OCI-LY7 (cell line): Measurements from ENCODE around the gene MIA. TPM values are rescaled to one million over a fixed set of nuclear protein-coding genes. Genes with fewer than 3 reads are reported as not detected.

ENCODE experiments used
- BruUV-seq: library from RNA; stranded (reverse); fragments of 400-500 nt; replicated peaks from 2 replicates; lab custom pipeline; 2021; lab: Mats Ljungman, UMichigan
- CTCF ChIA-PET: fragments of 300-600 bp; sonication (Branson Sonifier 250); formaldehyde crosslinking; loops from one replicate; lab custom pipeline; 2022; ENCODE audit warnings: antibody characterized with exemption; ENCODE audit not compliant: unreplicated experiment; lab: Charles Lee
- POLR2A ChIA-PET: fragments of 300-600 bp; sonication (Branson Sonifier 250); formaldehyde crosslinking; loops from one replicate; lab custom pipeline; 2022; ENCODE audit warnings: antibody characterized with exemption; lab: Charles Lee
- DNase-seq: peaks from one replicate; pipeline ENCODE4 v3.0.0-alpha.2; 2015; ENCODE audit warnings: low spot score
- H2AFZ ChIP-seq: fragments of 200-600 bp; sonication (generic), shearing (Covaris generic); 2 replicates; pipeline ENCODE4 v1.6.1; 2014; ENCODE audit warnings: mild to moderate bottlenecking, antibody characterized with exemption, low read length, moderate library complexity
- H3K27ac ChIP-seq: fragments of 200-600 bp; sonication (generic); 2 replicates; pipeline ENCODE4 v1.5.1; 2014; ENCODE audit warnings: mixed run types, low read depth, mild to moderate bottlenecking, moderate library complexity, low read length, inconsistent platforms; ENCODE audit not compliant: poor library complexity, severe bottlenecking
- H3K36me3 ChIP-seq: fragments of 200-600 bp; sonication (generic); 2 replicates; pipeline ENCODE4 v1.6.1; 2014; ENCODE audit warnings: mild to moderate bottlenecking, antibody characterized with exemption, low read length, moderate library complexity, mixed read lengths; ENCODE audit not compliant: insufficient read depth
- H3K4me1 ChIP-seq: fragments of 200-600 bp; sonication (generic); 2 replicates; pipeline ENCODE4 v1.5.1; 2014; ENCODE audit warnings: mild to moderate bottlenecking, low read length; ENCODE audit not compliant: insufficient read depth, poor library complexity, severe bottlenecking
- H3K4me2 ChIP-seq: fragments of 200-600 bp; sonication (generic); 2 replicates; pipeline ENCODE4 v1.6.1; 2014; ENCODE audit warnings: mild to moderate bottlenecking, low read length
- H3K4me3 ChIP-seq: fragments of 200-600 bp; sonication (generic); 2 replicates; pipeline ENCODE4 v1.5.1; 2014; ENCODE audit warnings: mild to moderate bottlenecking, low read depth, low read length; ENCODE audit not compliant: poor library complexity, severe bottlenecking
- H3K79me2 ChIP-seq: fragments of 200-600 bp; sonication (generic); 2 replicates; pipeline ENCODE4 v1.6.1; 2016; ENCODE audit warnings: low read depth, mild to moderate bottlenecking, low read length, moderate library complexity, mixed read lengths; ENCODE audit not compliant: insufficient read depth
- H3K9me2 ChIP-seq: fragments of 200-600 bp; sonication (generic); 2 replicates; pipeline ENCODE4 v1.6.1; 2016; ENCODE audit warnings: mild to moderate bottlenecking, low read length, mixed read lengths; ENCODE audit not compliant: insufficient read depth
- H3K9me3 ChIP-seq: fragments of 200-600 bp; sonication (generic); 2 replicates; pipeline ENCODE4 v1.6.1; 2014; ENCODE audit warnings: mild to moderate bottlenecking, mixed run types, low read length, mixed read lengths
- H4K20me1 ChIP-seq: fragments of 200-600 bp; sonication (generic); 2 replicates; pipeline ENCODE4 v1.6.1; 2014; ENCODE audit warnings: mild to moderate bottlenecking, antibody characterized with exemption, low read length, moderate library complexity, mixed read lengths; ENCODE audit not compliant: insufficient read depth
- CTCF ChIP-seq: fragments of 200-600 bp; sonication (generic); conservative IDR thresholded peaks from 2 replicates; pipeline ENCODE4 v1.5.1; 2014; ENCODE audit warnings: mild to moderate bottlenecking, antibody characterized with exemption, low read length, moderate library complexity, mixed read lengths
- EZH2phosphoT487 ChIP-seq: fragments of 200-600 bp; sonication (generic); IDR thresholded peaks from 2 replicates; pipeline ENCODE4 v1.6.1; 2018; ENCODE audit warnings: low read depth, borderline replicate concordance, mild to moderate bottlenecking, mixed run types, antibody characterized with exemption, low read length, moderate library complexity, mixed read lengths
- intact Hi-C: fragments of 100-400 bp; cut with micrococcal nuclease; formaldehyde crosslinking; loops from one replicate; pipeline ENCODE4 v1.10.0; 2022; ENCODE audit not compliant: unreplicated experiment
- total RNA-seq, 2 experiments: library from RNA; depleted of rRNA in 1 of 2; stranded (reverse); fragments of >200 nt in 1 of 2; shearing (Covaris generic) in 1 of 2; gene quantifications; 2 replicates each; pipeline ENCODE4 v1.2.3, GENCODE V29; 2014 to 2022

MIA gene
- total RNA-seq, 2 experiments from 2014 or later, result not detected

DNA sequence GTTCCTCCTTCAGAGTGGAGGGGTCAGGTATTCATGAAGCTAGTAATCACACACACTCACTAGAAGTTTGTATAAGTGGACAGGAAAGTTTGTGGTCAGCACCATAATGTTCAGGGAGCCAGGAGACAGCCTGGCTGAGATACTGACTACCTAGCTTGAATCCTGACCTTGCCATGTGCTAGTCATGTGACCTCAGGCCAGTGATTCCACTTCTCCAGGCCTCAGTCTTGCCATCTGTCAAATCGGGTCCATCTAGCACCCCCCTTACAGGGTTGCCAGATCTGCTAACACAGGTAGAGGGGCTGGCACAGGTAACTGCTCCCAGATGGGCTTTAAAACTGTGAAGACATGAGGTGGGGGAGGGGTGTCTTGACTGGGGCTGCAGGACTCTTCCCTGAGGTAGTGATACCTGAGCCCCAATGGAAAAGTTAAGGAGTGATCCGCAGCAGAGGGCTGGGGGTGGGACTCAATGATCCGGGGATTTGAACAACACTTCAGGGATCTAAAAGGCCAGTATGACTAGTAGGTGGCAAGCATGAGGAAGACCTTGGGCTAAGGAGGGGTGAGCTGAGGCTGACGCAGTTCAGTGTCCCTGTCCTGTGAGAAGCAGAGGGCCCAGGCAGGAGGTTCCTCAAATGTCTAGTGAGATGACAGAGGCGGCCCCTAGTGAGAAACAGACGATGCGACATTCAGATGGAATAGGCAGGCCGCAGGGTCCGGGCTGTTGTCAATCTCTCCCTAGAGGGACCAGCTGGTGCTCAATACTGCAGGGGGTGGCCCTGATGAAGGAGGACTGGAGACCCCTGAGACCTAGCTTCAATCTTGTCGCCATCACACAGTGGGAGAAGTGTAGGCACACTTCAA lies 33.6 kb upstream of the MIA start:
- ChIA-PET CTCF (no interaction called here), POLR2A (interaction anchor here (1.2 kb wide), 1 partner anchor 9 kb away, joined by 4 read pairs; the partner anchor contains the start of genes ACTMAP and SNRPA)
- no peak overlapping the region for H3K27ac ChIP-seq
- no peaks in the 10 kb centered on the region for H3K4me1 ChIP-seq
- H3K9me3 ChIP-seq, result no peaks in the 10 kb centered on the region
- peaks cover 14% of the 10 kb centered on the region; the same call in 1 of the 2 replicates for H3K36me3 ChIP-seq
- no TSS peak for BruUV-seq
- no peaks in the 10 kb centered on the region for H3K9me2 ChIP-seq
- H3K79me2 ChIP-seq, result no peaks in the 10 kb centered on the region
- intact Hi-C loops, result no loop called here
- no peak overlapping the region for H3K4me3 ChIP-seq
- DNase-seq, result no peak
- no peak overlapping the region for H3K4me2 ChIP-seq
- H4K20me1 ChIP-seq, result no peaks in the 10 kb centered on the region
- TF ChIP-seq CTCF (0 out of 2 replicates have a peak, but pooled peaks have one; percentile 19), EZH2phosphoT487 (no peak)
- H2AFZ ChIP-seq, result no peak overlapping the region

GRCh38 chr19:40742477-40742876 lies 32.8 kb upstream of the MIA start:
- POLR2A ChIA-PET, result no interaction called here

More at GRCh38 chr19:40742477-40742876, 32.8 kb upstream of the MIA start:
- H3K27ac ChIP-seq, result no peak overlapping the region
- no peak overlapping the region for H3K4me2 ChIP-seq
- no peaks in the 10 kb centered on the region for H4K20me1 ChIP-seq
- peaks cover 10% of the 10 kb centered on the region; the same call in 1 of the 2 replicates for H3K36me3 ChIP-seq
- DNase-seq, result no peak
- TF ChIP-seq EZH2phosphoT487 (no peak), CTCF (no peak)
- H3K4me3 ChIP-seq, result no peak overlapping the region
- CTCF ChIA-PET, result no interaction called here
- no TSS peak for BruUV-seq
- H3K9me2 ChIP-seq, result no peaks in the 10 kb centered on the region
- intact Hi-C loops, result no loop called here
- H2AFZ ChIP-seq, result no peak overlapping the region
- H3K4me1 ChIP-seq, result no peaks in the 10 kb centered on the region
- no peaks in the 10 kb centered on the region for H3K9me3 ChIP-seq
- no peaks in the 10 kb centered on the region; the same call in 1 of the 2 replicates for H3K79me2 ChIP-seq
